Subcutaneous abdominal adipose tissue (tissue), 5 donors: ENCODE data around the gene ZNFX1.

Experiments
- H3K27ac ChIP-seq: one replicate; pipeline ENCODE4 v1.7.0; 2013; ENCODE audit warnings: low read depth, mild to moderate bottlenecking, inconsistent platforms, low read length, moderate library complexity
- H3K27me3 ChIP-seq, 5 donors: one replicate each; pipeline ENCODE4 v1.7.0; 2013; ENCODE audit warnings: low read length in 5 of 5, inconsistent platforms in 1 of 5; ENCODE audit not compliant: control insufficient read depth in 5 of 5, insufficient read depth in 4 of 5
- H3K36me3 ChIP-seq, 5 donors: one replicate each; pipeline ENCODE4 v1.7.0; 2013; ENCODE audit warnings: low read length in 5 of 5; ENCODE audit not compliant: control insufficient read depth in 5 of 5, insufficient read depth in 5 of 5
- H3K4me1 ChIP-seq, 5 donors: one replicate each; pipeline ENCODE4 v1.7.0; 2013; ENCODE audit warnings: low read length in 5 of 5, mild to moderate bottlenecking in 3 of 5, moderate library complexity in 1 of 5; ENCODE audit not compliant: control insufficient read depth in 5 of 5, insufficient read depth in 5 of 5
- H3K4me3 ChIP-seq, 5 donors: one replicate each; pipeline ENCODE4 v1.7.0; 2013; ENCODE audit warnings: low read length in 5 of 5, low read depth in 1 of 5
- H3K9ac ChIP-seq, 5 donors: one replicate each; pipeline ENCODE4 v1.7.0; 2013; ENCODE audit warnings: low read length in 5 of 5, mild to moderate bottlenecking in 4 of 5, moderate library complexity in 3 of 5
- H3K9me3 ChIP-seq, 5 donors: one replicate each; pipeline ENCODE4 v1.7.0; 2013; ENCODE audit warnings: low read length in 5 of 5; ENCODE audit not compliant: control insufficient read depth in 5 of 5
- donor health status: healthy.
- donor health status: healthy.
- donor health status: healthy.
- donor health status: healthy.
- donor health status: healthy.

Gene ZNFX1

GRCh38 chr20:49278036-49278817 is at the start of gene ZNFX1:
Gene ZNFX1 (minus strand): TSS chr20:49278057. CDS start chr20:49275839, 2,218 bp downstream.
- Histone ChIP-seq H3K4me3 (peak within 1 kb of the TSS; percentile 91 to 99 (median 91)), H3K27me3 (peaks cover 0 to 3% (median 0%) of the 10 kb centered on the region in 5 donors), H3K9me3 (peaks cover 0 to 19% (median 11%) of the 10 kb centered on the region in 5 donors), H3K27ac (peak within 1 kb of the TSS; percentile 97), H3K9ac (peak within 1 kb of the TSS; percentile 90 to 97 (median 95)), H3K4me1 (peaks cover 12 to 75% (median 66%) of the 10 kb centered on the region in 5 donors), H3K36me3 (peaks cover 34 to 51% (median 49%) of the 10 kb centered on the region in 5 donors)

- Histone ChIP-seq H3K36me3 (no peaks in the 10 kb centered on the region), H3K9me3 (no peaks in the 10 kb centered on the region), H3K27ac (no peak overlapping the region), H3K4me3 (no peak overlapping the region), H3K9ac (no peak overlapping the region), H3K27me3 (peaks cover 0 to 10% (median 9%) of the 10 kb centered on the region in 5 donors), H3K4me1 (peaks cover 0 to 10% (median 4%) of the 10 kb centered on the region in 5 donors)
These were observed 48.2 kb upstream of the ZNFX1 start for GRCh38 chr20:49326026-49326425.

GRCh38 chr20:49324306-49324705 is 46.4 kb upstream of the ZNFX1 start:
- peaks cover 0 to 12% (median 4%) of the 10 kb centered on the region in 5 donors for H3K4me1 ChIP-seq
- H3K4me3 ChIP-seq, result no peak overlapping the region
- no peak overlapping the region for H3K27ac ChIP-seq
- H3K27me3 ChIP-seq, result peaks cover 14 to 24% (median 21%) of the 10 kb centered on the region in 5 donors
- H3K9ac ChIP-seq, result no peak overlapping the region
- H3K9me3 ChIP-seq, result no peaks in the 10 kb centered on the region
- no peaks in the 10 kb centered on the region for H3K36me3 ChIP-seq

GRCh38 chr20:49323622-49324238 is 45.9 kb upstream of the ZNFX1 start:
- H3K9ac ChIP-seq, result no peak overlapping the region

GRCh38 chr20:49320460-49320859 is 42.6 kb upstream of the ZNFX1 start:
- Histone ChIP-seq H3K27ac (no peak overlapping the region), H3K4me3 (no peak overlapping the region), H3K9me3 (no peaks in the 10 kb centered on the region), H3K9ac (no peak overlapping the region), H3K27me3 (peaks cover 29 to 48% (median 33%) of the 10 kb centered on the region in 5 donors), H3K4me1 (peaks cover 0 to 21% (median 16%) of the 10 kb centered on the region in 5 donors), H3K36me3 (no peaks in the 10 kb centered on the region)

More at GRCh38 chr20:49323622-49324238, 45.9 kb upstream of the ZNFX1 start:
- H3K4me1 ChIP-seq, result peaks cover 0 to 16% (median 10%) of the 10 kb centered on the region in 5 donors
- H3K27ac ChIP-seq, result no peak overlapping the region
- H3K27me3 ChIP-seq, result peaks cover 19 to 29% (median 24%) of the 10 kb centered on the region in 5 donors
- H3K9me3 ChIP-seq, result no peaks in the 10 kb centered on the region
- H3K4me3 ChIP-seq, result no peak overlapping the region
- no peaks in the 10 kb centered on the region for H3K36me3 ChIP-seq

GRCh38 chr20:49319208-49319809 is 41.5 kb upstream of the ZNFX1 start:
- H3K9me3 ChIP-seq, result no peaks in the 10 kb centered on the region
- H3K27ac ChIP-seq, result no peak overlapping the region
- H3K9ac ChIP-seq, result no peak overlapping the region
- H3K4me3 ChIP-seq, result peak overlapping the region in 4 of 5 donors; percentile 19 to 53 (median 50)
- H3K36me3 ChIP-seq, result no peaks in the 10 kb centered on the region
- H3K4me1 ChIP-seq, result peaks cover 0 to 21% (median 16%) of the 10 kb centered on the region in 5 donors
- peaks cover 23 to 48% (median 33%) of the 10 kb centered on the region in 5 donors for H3K27me3 ChIP-seq

GRCh38 chr20:49318430-49319207 is 40.8 kb upstream of the ZNFX1 start:
- Histone ChIP-seq H3K4me1 (peaks cover 0 to 17% (median 15%) of the 10 kb centered on the region in 5 donors), H3K9me3 (no peaks in the 10 kb centered on the region), H3K27ac (no peak overlapping the region), H3K9ac (no peak overlapping the region), H3K36me3 (no peaks in the 10 kb centered on the region), H3K4me3 (peak overlapping the region; percentile 19 to 53 (median 47)), H3K27me3 (peaks cover 23 to 48% (median 33%) of the 10 kb centered on the region in 5 donors)

GRCh38 chr20:49318091-49318429 is 40.2 kb upstream of the ZNFX1 start:
- H3K4me1 ChIP-seq, result peaks cover 0 to 17% (median 16%) of the 10 kb centered on the region in 5 donors
- no peaks in the 10 kb centered on the region for H3K36me3 ChIP-seq
- peaks cover 23 to 48% (median 33%) of the 10 kb centered on the region in 5 donors for H3K27me3 ChIP-seq
- peak overlapping the region in 2 of 5 donors; percentile 52 to 53 for H3K4me3 ChIP-seq
- no peak overlapping the region for H3K27ac ChIP-seq
- no peaks in the 10 kb centered on the region for H3K9me3 ChIP-seq
- H3K9ac ChIP-seq, result no peak overlapping the region

- Histone ChIP-seq H3K36me3 (no peaks in the 10 kb centered on the region), H3K9me3 (no peaks in the 10 kb centered on the region), H3K9ac (no peak overlapping the region), H3K4me1 (peaks cover 0 to 17% (median 16%) of the 10 kb centered on the region in 5 donors), H3K27me3 (peaks cover 23 to 43% (median 33%) of the 10 kb centered on the region in 5 donors), H3K27ac (no peak overlapping the region), H3K4me3 (no peak overlapping the region)
These were observed 38.8 kb upstream of the ZNFX1 start for GRCh38 chr20:49316704-49317103.
